ENCODE results near the gene AKT3. TPM values are rescaled to one million over a fixed set of nuclear protein-coding genes. Genes with fewer than 3 reads are reported as not detected.

The AKT3 gene
- polyA plus RNA-seq, 1 donor (not counting 4 experiments of a cell fraction or from before 2014, with no cell fraction given), result 2.9 TPM

- H3K4me2 ChIP-seq (ENCODE audit: control insufficient read depth, extremely low read depth, insufficient read depth, low read depth, low read length), result no peak overlapping the region
- H3K9me3 ChIP-seq (ENCODE audit: control insufficient read depth, low read depth, low read length), result no peaks in the 10 kb centered on the region
- no peaks in the 10 kb centered on the region for H4K20me1 ChIP-seq (ENCODE audit: control insufficient read depth, extremely low read depth, insufficient read depth, low read length)
- H3K9me1 ChIP-seq (ENCODE audit: control insufficient read depth, extremely low read depth, insufficient read depth, low read length), result no peaks in the 10 kb centered on the region
- no peak overlapping the region for H2AFZ ChIP-seq (ENCODE audit: control insufficient read depth, low read length)
- peaks cover 0 to 2% of the 10 kb centered on the region in 2 experiments for H3K36me3 ChIP-seq (ENCODE audit: control insufficient read depth in 2 of 2, extremely low read depth in 1 of 2, insufficient read depth in 2 of 2, low read length in 2 of 2)
- no peaks in the 10 kb centered on the region for H3K79me2 ChIP-seq (ENCODE audit: control insufficient read depth, insufficient read depth, low read length)
- no peak overlapping the region for H3K27ac ChIP-seq (ENCODE audit: control insufficient read depth, insufficient read depth, low read length)
- DNase-seq (ENCODE audit: low read depth, low spot score) (no peak), FAIRE-seq (no peak)
- no peak overlapping the region for H3K9ac ChIP-seq (ENCODE audit: control insufficient read depth, extremely low read depth, insufficient read depth, low read length)
- dilution Hi-C loops (cut with MboI; ENCODE audit: extremely low pct_ligation_motif_present, low sequenced_read_pairs), result no loop called here
- H3K27me3 ChIP-seq (ENCODE audit: control insufficient read depth, extremely low read depth, insufficient read depth, low read length), result no peaks in the 10 kb centered on the region
- peaks cover 11% of the 10 kb centered on the region for H3K4me1 ChIP-seq (ENCODE audit: control insufficient read depth, extremely low read depth, insufficient read depth, low read length)
- H3K4me3 ChIP-seq (ENCODE audit: control insufficient read depth in 2 of 3, extremely low read depth in 1 of 3, insufficient read depth in 2 of 3, low read depth in 1 of 3, low read length in 3 of 3), result no peak overlapping the region
- no peak for TF ChIP-seq CTCF (optimal IDR thresholded peaks at IDR 0.05 in 1 of 3, IDR thresholded peaks at IDR 0.05 in 1 of 3, conservative IDR thresholded peaks at IDR 0.05 in 1 of 3; ENCODE audit: extremely low read depth in 1 of 3, insufficient read depth in 2 of 3, low read length in 3 of 3)
- TF ChIP-seq EZH2 (IDR thresholded peaks at IDR 0.05; ENCODE audit: low read length), result no peak
These were observed 400.7 kb downstream of the AKT3 start for GRCh38 chr1:243449373-243449772.

- H3K36me3 ChIP-seq (ENCODE audit: control insufficient read depth in 2 of 2, extremely low read depth in 1 of 2, insufficient read depth in 2 of 2, low read length in 2 of 2), result peaks cover 0 to 2% of the 10 kb centered on the region in 2 experiments
- no peak overlapping the region for H3K9ac ChIP-seq (ENCODE audit: control insufficient read depth, extremely low read depth, insufficient read depth, low read length)
- no peak overlapping the region for H2AFZ ChIP-seq (ENCODE audit: control insufficient read depth, low read length)
- DNase-seq (ENCODE audit: low read depth, low spot score) (no peak), FAIRE-seq (no peak)
- no peaks in the 10 kb centered on the region for H3K9me1 ChIP-seq (ENCODE audit: control insufficient read depth, extremely low read depth, insufficient read depth, low read length)
- peak overlapping the region; percentile 23 for H3K4me2 ChIP-seq (ENCODE audit: control insufficient read depth, extremely low read depth, insufficient read depth, low read depth, low read length)
- H3K27me3 ChIP-seq (ENCODE audit: control insufficient read depth, extremely low read depth, insufficient read depth, low read length), result no peaks in the 10 kb centered on the region
- dilution Hi-C loops (cut with MboI; ENCODE audit: extremely low pct_ligation_motif_present, low sequenced_read_pairs), result no loop called here
- H3K4me1 ChIP-seq (ENCODE audit: control insufficient read depth, extremely low read depth, insufficient read depth, low read length), result peaks cover 8% of the 10 kb centered on the region
- no peaks in the 10 kb centered on the region for H3K79me2 ChIP-seq (ENCODE audit: control insufficient read depth, insufficient read depth, low read length)
- H3K4me3 ChIP-seq (ENCODE audit: control insufficient read depth in 2 of 3, extremely low read depth in 1 of 3, insufficient read depth in 2 of 3, low read depth in 1 of 3, low read length in 3 of 3), result no peak overlapping the region
- H3K9me3 ChIP-seq (ENCODE audit: control insufficient read depth, low read depth, low read length), result no peaks in the 10 kb centered on the region
- H3K27ac ChIP-seq (ENCODE audit: control insufficient read depth, insufficient read depth, low read length), result peak overlapping the region; percentile 17
- no peak for TF ChIP-seq EZH2 (IDR thresholded peaks at IDR 0.05; ENCODE audit: low read length)
- no peak for TF ChIP-seq CTCF (optimal IDR thresholded peaks at IDR 0.05 in 1 of 3, IDR thresholded peaks at IDR 0.05 in 1 of 3, conservative IDR thresholded peaks at IDR 0.05 in 1 of 3; ENCODE audit: extremely low read depth in 1 of 3, insufficient read depth in 2 of 3, low read length in 3 of 3)
- no peaks in the 10 kb centered on the region for H4K20me1 ChIP-seq (ENCODE audit: control insufficient read depth, extremely low read depth, insufficient read depth, low read length)
These were observed 402.2 kb downstream of the AKT3 start for GRCh38 chr1:243447844-243448243.
